Measurements from ENCODE around the gene MUS81. TPM values are rescaled to one million over a fixed set of nuclear protein-coding genes. Genes with fewer than 3 reads are reported as not detected.
"Not testable (repeated sequence)": the region's sequence is repeated elsewhere in the genome, so short reads cannot be mapped to it uniquely, and the experiment has no call there.

Gene MUS81
- total RNA-seq: 85.1 TPM

GRCh38 chr11:65860278-65861164 is at the start of gene MUS81:
TSS of gene MUS81 (plus strand) at chr11:65860433. CDS start at chr11:65860754, 321 bp downstream.
- peak; percentile 90 to 100 (median 97) for DNase-seq (ENCODE audit: low read depth in 2 of 3, low spot score in 2 of 3)

GRCh38 chr11:65811764-65812475 is 48.3 kb upstream of the MUS81 start:
- no peak for DNase-seq (ENCODE audit: low read depth in 2 of 3, low spot score in 2 of 3)

GRCh38 chr11:65814131-65814985 is 45.9 kb upstream of the MUS81 start:
- no peak for DNase-seq (ENCODE audit: low read depth in 2 of 3, low spot score in 2 of 3)

- DNase-seq (ENCODE audit: low read depth in 2 of 3, low spot score in 2 of 3): no peak
Observed at GRCh38 chr11:65814986-65815565, 45.2 kb upstream of the MUS81 start.

GRCh38 chr11:65816696-65817095 is 43.5 kb upstream of the MUS81 start:
- DNase-seq (ENCODE audit: low read depth in 2 of 3, low spot score in 2 of 3): no peak

- no peak for DNase-seq (ENCODE audit: low read depth in 2 of 3, low spot score in 2 of 3)
Observed at GRCh38 chr11:65817312-65817834, 42.9 kb upstream of the MUS81 start.

- peak; percentile 90 to 93 (median 91) for DNase-seq (ENCODE audit: low read depth in 2 of 3, low spot score in 2 of 3)
Observed at GRCh38 chr11:65817835-65818680, 42.2 kb upstream of the MUS81 start.

GRCh38 chr11:65821107-65821506 is 39.1 kb upstream of the MUS81 start:
- no peak for DNase-seq (ENCODE audit: low read depth in 2 of 3, low spot score in 2 of 3)

- no peak for DNase-seq (ENCODE audit: low read depth in 2 of 3, low spot score in 2 of 3)
Observed at GRCh38 chr11:65822776-65823528, 37.3 kb upstream of the MUS81 start.

- DNase-seq (ENCODE audit: low read depth in 2 of 3, low spot score in 2 of 3): no peak
Observed at GRCh38 chr11:65826984-65827735, 33.1 kb upstream of the MUS81 start.

GRCh38 chr11:65829459-65829858 is 30.8 kb upstream of the MUS81 start:
- DNase-seq (ENCODE audit: low read depth in 2 of 3, low spot score in 2 of 3): no peak

- not testable (repeated sequence) for DNase-seq (ENCODE audit: low read depth in 2 of 3, low spot score in 2 of 3)
Observed at GRCh38 chr11:65832231-65832630, 28.0 kb upstream of the MUS81 start.

- peak; percentile 77 to 96 (median 92) for DNase-seq (ENCODE audit: low read depth in 2 of 3, low spot score in 2 of 3)
Observed at GRCh38 chr11:65833297-65834030, 26.8 kb upstream of the MUS81 start, which contains the start of gene SNX32. TSS of gene SNX32 (plus strand) at chr11:65833963. CDS start at chr11:65834066, 103 bp downstream.

GRCh38 chr11:65834202-65834601 is 26.0 kb upstream of the MUS81 start:
- no peak for DNase-seq (ENCODE audit: low read depth in 2 of 3, low spot score in 2 of 3)

GRCh38 chr11:65842144-65842543 is 18.1 kb upstream of the MUS81 start:
- DNase-seq (ENCODE audit: low read depth in 2 of 3, low spot score in 2 of 3): no peak

GRCh38 chr11:65843811-65844210 is 16.4 kb upstream of the MUS81 start:
- DNase-seq (ENCODE audit: low read depth in 2 of 3, low spot score in 2 of 3): no peak

- DNase-seq (ENCODE audit: low read depth in 2 of 3, low spot score in 2 of 3): no peak
Observed at GRCh38 chr11:65844231-65844872, 15.9 kb upstream of the MUS81 start.

Data from hematopoietic multipotent progenitor cell (in vitro differentiated cells).